GM18909 (cell line): Measurements from ENCODE around the gene BZW1.
"Not testable (repeated sequence)": the region's sequence is repeated elsewhere in the genome, so short reads cannot be mapped to it uniquely, and the experiment has no call there.

Experiments used
- ATAC-seq: cut with Tn5 transposase; IDR thresholded peaks from one replicate; pipeline ENCODE4 v1.9.1; 2021; ENCODE audit warnings: mild to moderate bottlenecking; ENCODE audit not compliant: unreplicated experiment, poor library complexity

Gene BZW1

DNA sequence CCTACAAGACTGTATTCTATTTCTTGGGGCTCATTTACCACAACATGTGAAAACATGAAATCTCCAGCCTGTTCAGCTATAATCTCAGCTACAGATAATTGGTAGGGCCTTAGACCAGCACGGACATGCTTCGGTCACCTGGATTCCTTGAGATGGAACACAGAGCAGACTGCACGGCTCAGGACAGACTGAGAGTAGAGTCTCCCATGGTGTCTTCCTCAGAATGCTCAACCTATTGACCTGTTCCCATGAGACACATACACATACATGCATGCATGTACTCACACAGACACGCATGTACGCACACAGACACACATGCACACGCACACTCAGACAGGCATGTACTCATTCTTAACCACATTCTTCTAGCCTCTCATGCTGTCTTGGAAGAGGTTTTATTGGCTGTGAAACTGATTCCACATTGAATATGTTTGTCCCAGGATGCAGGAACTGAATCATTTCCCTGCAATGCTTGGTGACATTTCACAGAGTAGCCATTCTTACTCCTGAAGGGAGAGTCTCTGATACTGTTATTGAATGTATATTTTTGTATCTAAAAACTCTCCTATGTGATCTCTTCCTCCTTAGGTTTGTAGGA lies 23.5 kb upstream of the BZW1 start:
- ATAC-seq, result no peak

DNA sequence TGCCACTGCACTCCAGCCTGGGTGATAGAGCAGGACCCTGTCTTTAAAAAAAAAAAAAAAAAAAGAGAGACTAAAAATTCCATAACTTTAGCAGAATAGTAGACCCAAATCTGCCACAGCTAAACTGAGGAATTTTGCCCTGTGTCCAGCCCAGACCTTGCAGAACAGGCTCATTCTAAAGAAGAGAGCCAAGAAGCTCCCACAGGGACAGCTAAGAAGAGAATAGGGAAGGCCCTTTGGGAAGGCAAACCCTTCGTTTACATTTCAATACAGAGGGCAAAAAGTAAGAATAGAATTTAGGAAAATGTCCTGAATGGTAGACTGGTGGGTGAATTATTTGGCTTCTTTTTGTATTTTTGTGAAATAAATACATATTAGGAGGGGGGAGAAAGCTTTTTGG lies 21.5 kb upstream of the BZW1 start:
- ATAC-seq, result no peak

DNA sequence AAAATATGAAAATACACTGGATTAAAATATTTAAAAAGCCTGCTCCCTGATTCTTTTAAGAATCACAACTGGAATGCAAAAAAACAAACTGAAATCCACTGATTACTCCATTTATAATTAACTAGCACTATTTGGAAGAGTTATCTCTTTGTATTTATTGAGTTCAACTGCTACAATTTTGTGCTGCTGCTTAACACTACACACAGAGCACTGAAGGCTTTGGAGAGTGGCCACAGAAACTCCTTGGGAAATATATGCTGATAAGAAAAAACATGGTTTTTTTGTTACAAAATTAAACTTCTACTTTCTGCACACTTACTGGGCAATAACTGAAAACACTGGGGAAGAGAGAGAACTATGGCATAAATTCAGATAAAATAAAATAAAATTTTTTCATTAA lies 19.8 kb upstream of the BZW1 start:
- ATAC-seq, result no peak

DNA sequence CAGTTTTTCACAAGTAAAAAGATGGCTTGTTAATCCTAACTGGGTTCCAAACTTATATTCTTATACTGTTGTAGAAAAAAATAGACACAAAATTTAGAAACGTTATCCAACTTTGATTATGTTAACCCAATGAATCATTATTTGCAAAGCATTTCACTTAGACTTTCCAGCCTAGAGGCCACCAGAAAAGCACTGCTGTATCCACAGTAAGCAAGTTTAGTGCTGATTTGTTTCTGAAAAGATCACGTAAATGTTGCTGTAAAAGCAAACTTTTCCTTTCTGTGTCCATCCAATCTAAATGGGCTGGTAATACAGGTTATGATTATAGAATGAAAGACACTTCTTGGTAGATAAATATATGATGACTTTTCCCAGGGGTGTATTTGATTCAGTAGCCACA lies 17.6 kb upstream of the BZW1 start:
- no peak for ATAC-seq

DNA sequence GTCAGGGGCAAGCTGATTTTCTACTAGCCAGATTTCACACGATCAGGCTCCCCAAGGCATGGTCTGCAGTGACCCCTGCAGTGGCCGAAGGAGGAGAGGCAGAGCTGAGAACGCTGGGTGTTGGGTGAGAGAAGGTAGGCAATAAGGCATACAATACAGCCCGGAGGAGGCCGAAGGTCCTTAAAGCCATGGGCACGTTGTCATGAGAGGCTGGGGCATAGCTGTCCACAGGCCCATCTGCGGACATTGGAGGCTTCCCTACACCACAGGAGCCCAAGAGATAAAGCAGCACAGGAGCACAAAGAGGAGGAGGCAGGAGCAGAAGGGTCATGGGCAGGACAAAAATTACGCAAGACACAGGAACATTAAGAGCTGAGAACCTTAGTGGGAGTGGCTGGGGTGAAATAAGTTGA lies 16.7 kb upstream of the BZW1 start:
- no peak for ATAC-seq

DNA sequence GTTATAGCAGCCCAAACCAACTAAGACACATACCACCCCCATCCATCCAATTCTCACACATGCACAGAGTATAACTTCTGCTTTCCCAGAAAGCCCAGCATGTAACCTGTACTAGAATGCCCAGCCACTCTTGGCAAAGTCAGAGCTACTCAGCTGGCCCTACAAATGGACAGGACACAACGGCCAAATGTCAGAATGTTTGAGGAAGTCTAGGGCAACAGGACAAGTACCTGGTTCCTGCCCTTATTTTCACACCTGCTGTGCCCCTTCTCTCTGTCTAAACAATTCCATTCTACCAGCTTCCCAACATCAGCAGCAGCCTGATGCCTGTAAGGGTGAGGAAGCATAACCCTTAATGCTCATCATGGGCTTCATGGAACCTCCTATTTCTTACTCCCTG lies 15.1 kb upstream of the BZW1 start:
- no peak for ATAC-seq

DNA sequence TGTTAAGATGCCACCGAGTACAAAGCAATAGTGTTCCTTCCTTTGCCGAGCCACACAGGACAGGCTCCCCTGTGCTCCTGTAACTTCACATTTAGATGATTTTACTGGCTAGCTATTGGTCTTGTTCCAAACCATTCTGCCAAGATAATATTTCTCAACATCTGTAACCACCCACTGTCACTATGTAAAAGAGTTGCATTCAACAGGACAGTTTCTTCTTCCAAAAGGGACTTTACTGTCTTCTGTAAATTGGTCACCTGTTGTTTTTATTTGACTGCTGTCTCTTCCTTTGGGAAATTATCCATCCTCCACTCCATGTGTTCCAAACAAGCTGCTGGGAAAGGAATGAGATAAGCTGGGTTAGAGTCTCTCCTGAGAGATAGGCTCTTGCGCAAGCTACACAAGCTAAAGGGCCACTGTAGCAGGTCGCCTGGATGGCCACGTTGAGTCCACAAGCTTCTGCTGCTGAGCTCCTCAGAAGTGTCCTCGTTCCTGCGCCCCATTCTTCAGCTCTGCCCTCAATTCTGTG lies 14.4 kb upstream of the BZW1 start:
- ATAC-seq, result no peak

DNA sequence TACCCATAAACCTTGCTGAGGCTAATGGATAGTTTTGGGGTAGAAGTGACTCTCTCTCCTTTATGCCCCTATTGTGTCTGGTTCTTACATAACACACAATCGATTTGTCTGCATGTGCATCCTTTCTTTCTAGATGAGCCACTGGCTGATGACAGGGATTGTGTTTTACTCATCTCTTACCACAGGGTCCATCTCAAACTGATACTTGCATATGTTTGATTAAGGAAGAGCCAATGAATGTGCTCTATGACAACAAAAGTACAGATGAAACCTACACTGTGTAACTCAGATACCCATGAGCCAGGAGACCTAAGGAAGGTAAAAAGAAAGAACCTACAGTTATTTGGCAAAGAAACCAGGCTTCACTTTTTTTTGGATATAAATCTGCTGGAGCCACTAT lies 13.2 kb upstream of the BZW1 start:
- no peak for ATAC-seq

DNA sequence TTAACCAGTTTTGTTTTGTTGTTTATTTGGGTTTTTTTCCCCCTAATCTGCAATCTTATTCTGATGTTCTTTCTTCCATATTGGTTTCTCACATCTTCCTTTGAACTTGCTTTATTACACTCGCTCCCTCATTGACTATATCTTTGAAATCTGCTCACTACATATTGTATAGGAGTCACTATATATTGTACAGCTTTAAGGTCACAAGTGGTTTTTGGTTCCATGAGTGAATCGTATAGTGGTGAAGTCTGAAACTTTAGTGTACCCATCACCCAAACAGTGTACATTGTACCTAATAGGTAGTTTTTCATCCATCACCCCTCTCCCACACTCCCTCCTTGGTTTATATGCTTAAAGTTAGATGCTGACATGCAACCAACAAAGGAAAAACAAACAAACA lies 11.3 kb upstream of the BZW1 start:
- no peak for ATAC-seq

DNA sequence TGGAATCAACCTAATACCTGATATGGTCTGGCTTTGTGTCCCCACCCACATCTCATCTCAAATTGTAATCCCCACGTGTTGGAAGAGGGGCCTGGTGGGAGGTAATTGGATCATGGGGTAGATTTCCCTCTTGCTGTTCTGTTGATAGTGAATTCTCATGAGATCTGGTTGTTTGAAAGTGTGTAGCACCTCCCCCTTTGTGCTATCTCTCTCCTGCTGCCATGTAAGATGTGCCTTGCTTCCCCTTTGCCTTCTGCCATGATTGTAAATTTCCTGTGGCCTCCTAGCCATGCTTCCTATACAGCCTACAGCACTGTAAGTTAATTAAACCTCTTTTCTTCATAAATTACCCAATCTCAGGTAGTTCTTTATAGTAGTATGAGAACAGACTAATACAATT lies 10.3 kb upstream of the BZW1 start:
- not testable (repeated sequence) for ATAC-seq

DNA sequence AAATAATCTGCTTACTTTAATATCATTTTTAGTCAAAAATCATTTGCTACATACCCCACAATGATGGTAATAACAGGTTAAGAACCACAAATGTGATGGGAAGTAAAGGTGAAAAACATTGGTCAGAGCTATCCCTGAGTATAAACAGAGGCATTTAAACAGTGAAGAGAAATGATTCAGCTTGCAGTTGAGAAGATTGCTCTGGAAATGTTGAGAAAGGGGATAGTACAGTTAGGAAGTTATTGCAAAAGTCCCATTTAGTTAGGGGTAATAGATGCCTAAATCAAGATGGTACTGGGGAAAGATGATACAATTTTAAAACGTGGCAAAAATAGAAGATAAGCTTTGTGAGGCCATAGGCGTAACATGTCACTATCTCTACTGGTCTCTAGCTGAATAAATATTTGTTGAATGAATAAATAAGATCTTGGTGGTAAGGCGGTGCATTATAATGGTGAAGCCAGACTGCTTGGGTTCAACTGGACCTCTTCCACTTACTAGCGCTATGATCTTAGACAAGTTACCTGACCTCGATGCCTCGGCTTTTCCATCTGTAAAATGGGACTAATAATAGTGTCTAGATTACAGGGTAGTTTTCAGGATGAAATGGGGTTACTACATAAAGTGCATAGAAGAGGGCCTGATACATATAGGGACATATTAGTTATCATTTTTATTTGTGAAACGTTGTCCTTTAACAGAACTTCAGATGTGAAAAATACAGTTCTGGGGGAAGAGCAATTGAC lies 2.0 kb upstream of the BZW1 start:
- no peak for ATAC-seq

DNA sequence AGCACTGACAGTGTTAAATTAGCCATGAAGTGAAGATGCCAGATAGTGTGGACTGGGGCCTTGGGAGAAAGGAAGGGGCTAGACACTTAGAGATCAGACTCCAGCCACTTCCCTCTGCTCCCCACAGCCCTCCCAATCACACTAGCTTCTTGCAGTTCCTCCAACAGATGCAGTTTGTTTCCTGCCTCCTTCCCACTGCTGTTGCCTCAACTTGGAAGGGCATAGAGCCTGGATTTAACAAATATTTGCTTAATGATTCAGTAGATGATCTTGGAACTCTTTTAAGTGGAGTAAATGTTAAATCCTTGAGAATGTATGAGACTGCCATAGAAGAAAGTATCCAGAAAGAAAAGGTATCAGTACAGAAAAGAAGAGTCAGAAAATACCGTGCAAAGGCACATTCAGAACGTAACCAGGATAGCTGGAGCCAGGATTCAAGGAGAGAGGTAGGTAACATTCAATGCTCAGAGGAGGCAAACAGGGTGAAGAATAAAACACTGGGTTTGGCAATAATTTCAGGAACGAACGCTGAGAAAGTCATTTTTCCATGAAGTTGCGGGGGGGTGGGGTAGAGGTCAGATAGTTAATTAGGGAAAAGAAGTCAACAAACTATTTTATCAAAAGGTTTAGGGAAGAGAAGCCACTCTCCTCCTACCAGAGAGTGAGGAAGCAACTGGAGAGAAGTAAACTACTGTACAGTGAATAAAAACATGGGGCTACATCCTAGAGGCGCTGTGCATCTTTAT lies 1.3 kb upstream of the BZW1 start:
- ATAC-seq, result no peak

DNA sequence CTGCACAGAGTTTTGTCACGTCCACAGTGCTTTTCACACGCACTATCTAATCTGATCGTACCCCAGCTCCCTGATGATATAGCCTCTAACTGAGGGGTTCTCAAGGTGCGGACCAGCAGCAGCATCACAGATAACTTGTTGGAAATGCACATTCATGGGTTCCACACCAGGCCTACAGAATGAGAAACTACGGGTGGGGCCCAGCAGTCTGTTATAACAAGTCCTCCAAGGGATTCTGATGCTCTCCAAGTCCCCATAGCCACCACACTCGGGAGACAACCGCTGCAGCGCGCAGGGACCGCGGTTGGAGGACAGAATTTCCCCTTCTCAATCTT lies 745 bp upstream of the BZW1 start:
- no peak for ATAC-seq

DNA sequence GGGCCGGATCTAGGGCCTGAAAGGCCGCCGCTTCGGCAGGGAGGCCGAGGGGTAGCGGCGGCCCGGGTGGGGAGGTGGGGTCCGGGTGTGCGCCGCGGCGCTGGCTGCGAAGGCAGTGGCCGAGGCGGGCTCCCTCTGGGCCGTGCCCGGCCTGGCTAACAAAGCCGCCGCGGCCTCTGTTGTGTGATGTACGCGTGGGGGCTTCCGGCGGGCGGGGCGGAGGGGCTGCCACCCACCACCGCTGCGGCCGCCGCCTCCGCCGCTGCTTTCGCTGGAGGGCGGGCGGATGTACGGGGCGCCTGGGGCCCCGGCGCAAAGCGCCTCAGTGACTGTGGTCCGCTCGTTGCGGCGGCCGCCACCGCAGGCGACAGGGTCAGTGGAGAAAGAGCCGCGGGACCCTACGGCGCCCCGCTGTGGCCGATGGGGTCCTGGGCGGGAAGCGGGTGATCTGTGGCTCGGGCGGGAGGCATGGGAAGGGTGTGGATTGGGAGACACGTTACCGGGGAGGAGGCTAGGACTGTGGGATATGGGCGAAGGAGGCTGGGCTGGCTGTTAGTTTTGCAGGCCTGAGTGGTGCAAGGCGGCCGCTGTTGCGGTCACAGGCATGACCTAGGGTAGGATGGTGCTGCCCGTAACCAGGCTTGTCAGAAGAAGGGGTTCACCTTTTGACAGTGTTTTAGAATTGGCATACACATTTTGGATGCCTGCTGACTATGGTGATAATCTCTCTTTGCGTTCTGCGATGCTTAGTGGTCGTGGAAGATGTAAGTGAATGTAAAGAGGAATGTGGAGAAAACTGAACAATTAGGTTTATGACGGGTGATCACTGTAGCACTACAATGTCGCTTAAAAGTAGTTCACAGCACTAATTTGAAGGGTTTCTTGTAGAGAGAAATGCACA lies 662 bp downstream of the BZW1 start:
- peak; percentile 43 for ATAC-seq

DNA sequence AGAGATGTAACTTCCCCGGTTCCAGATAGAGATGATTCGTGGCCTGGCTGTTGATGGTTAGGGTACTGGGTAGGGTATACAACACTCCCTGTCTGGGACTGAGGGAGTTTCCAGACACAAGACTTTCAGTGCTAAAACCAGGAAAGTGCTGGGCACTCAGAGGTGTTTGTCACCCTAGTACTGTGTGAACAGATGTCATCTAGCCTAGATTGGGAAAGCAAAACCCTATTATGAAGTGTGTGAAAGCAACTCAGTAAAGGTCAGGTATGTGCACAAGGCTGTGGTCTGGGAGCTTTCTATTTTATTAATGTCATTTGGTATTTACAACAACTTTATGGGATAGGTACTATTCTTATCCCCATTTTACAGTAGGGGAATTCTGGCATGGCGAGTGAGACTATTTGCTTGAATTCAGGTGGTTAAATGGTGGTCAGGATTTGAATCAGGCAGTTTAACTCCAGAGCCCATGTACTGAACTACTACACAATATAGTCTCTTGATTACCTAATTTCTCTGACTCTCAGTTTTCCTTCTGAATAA lies 2.6 kb downstream of the BZW1 start:
- ATAC-seq, result no peak

DNA sequence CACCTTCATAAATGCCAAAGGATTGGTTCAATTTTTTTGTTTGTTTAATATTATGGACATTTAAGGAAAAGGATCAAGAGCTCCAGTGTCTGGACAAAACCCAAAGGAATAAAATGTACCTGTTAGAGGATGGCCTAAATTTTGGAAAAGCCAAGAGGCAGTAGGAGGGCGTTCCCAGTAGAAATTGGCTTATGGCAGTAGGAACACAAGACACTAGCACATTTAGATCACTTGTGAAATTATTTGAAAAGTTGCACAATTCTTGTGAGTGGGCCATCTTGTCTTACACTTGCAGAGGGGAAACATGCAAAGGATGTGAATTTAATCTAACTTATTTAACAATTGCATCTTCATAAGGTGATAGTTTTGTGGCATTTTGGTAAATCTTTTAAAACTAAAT lies 3.2 kb downstream of the BZW1 start:
- ATAC-seq, result no peak

DNA sequence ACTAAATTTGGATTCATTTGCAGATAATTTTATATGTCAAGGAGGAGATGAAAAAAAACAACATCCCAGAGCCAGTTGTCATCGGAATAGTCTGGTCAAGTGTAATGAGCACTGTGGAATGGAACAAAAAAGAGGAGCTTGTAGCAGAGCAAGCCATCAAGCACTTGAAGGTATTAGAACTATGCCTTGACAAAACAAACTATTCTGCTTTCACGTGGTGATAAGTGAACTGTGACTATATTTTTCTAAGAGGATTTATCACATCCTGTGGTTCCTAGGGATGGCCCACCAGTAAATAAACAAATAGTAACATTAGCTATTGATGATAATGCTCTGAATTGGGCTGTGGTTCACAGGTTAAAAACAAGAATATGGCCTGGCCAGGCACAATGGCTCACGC lies 7.0 kb downstream of the BZW1 start:
- ATAC-seq, result not testable (repeated sequence)

DNA sequence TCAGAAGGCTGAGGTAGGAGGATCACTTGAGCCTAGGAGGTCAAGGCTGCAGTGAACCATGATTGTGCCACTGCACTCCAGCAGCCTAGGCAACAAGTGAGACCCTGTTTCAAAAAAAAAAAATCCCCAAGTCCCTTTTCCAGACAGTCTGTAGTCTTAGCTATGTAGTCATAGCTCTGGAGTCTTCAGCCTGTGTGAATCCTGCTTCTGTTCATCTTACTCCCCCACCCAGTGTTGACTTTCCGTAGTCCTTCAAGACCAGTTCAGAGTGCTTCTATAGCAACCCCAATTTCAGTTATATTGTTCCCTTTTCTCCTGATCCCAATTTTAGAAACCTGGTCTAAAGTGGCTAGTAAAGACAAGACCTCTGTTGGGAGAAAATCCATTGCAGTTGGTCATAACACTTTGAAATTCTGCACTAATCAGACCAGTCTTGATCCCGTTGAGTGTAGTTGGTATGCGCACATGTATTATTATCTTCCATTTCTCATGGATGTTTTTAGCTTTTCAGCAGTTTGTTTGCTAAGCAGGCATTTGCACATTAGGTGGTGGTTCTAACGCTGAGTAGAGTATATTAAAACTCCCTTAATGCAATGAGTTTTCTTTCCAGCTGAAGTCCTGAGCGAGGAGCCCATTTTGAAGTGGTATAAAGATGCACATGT lies 9.0 kb downstream of the BZW1 start:
- ATAC-seq, result no peak

DNA sequence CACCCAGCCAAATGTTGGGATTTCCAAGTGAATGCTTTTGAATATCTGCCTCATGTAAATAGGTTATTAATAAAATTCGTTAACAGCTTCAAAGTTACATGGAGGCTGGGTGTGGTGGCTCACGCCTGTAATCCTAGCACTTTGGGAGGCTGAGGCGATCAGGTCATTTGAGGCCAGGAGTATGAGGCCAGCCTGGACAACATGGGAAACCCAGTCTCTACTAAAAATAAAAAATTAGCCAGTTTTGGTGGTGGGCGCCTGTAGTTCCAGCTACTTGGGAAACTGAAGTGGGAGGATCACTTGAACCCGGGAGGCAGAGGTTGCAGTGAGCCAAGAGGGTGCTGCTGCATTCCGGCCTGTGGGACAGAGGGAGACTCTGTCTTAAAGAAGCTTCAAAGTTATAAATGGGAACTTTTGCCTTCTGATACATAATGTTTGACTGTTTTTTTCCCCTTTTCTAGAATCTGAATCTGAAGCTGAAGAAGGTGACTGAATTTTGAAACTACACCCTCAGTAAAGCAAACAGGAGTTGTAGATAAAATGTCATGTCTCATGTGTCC lies 10.1 kb downstream of the BZW1 start:
- no peak for ATAC-seq
